SK-N-SH (cell line): Measurements from ENCODE around the gene FLT3LG.

Experiments
- CTCF ChIP-seq: fragments of 200-600 bp; sonication (generic); IDR thresholded peaks from 2 replicates; pipeline ENCODE4 v1.6.1; 2017; ENCODE audit warnings: antibody characterized with exemption, mild to moderate bottlenecking, moderate library complexity
- ELF1 ChIP-seq: IDR thresholded peaks from 2 replicates; pipeline ENCODE4 v1.4.0; 2012
- POLR2AphosphoS5 ChIP-seq: IDR thresholded peaks from 2 replicates; pipeline ENCODE4 v1.6.1; 2012; ENCODE audit warnings: low read depth, low read length
- TF ChIP-seq, protein P1 (sequence below): fragments of 150-350 bp; IDR thresholded peaks from 2 replicates; pipeline ENCODE4 v1.6.1; 2017; ENCODE audit warnings: antibody characterized with exemption, low read length, low read depth, borderline replicate concordance
- TF ChIP-seq, protein P2 (sequence below): IDR thresholded peaks from 2 replicates; pipeline ENCODE4 v1.6.1; 2012; ENCODE audit warnings: mild to moderate bottlenecking, low read depth, low read length, moderate library complexity

DNA sequence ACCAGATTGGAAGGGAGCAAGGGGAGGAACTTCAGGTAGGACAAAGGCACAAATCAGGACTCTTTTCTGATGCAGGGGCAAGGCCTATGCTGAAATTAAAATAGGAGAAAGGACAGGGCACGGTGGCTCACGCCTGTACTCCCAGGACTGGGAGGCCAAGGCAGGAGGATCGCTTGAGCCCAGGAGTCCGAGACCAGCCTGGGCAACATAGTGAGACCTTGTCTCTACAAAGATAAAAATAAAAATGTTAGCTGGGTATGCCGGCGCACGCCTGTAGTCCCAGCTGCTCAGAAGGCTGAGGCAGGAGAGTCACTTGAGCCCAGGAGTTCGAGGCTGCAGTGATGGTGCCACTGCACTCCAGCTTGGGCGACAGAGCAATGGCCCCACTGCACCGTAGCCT lies 38.3 kb upstream of the FLT3LG start:
- TF ChIP-seq, protein P1, sequence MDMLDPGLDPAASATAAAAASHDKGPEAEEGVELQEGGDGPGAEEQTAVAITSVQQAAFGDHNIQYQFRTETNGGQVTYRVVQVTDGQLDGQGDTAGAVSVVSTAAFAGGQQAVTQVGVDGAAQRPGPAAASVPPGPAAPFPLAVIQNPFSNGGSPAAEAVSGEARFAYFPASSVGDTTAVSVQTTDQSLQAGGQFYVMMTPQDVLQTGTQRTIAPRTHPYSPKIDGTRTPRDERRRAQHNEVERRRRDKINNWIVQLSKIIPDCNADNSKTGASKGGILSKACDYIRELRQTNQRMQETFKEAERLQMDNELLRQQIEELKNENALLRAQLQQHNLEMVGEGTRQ, result no peak
- TF ChIP-seq CTCF (no peak), POLR2AphosphoS5 (no peak), ELF1 (no peak)
- TF ChIP-seq, protein P2, sequence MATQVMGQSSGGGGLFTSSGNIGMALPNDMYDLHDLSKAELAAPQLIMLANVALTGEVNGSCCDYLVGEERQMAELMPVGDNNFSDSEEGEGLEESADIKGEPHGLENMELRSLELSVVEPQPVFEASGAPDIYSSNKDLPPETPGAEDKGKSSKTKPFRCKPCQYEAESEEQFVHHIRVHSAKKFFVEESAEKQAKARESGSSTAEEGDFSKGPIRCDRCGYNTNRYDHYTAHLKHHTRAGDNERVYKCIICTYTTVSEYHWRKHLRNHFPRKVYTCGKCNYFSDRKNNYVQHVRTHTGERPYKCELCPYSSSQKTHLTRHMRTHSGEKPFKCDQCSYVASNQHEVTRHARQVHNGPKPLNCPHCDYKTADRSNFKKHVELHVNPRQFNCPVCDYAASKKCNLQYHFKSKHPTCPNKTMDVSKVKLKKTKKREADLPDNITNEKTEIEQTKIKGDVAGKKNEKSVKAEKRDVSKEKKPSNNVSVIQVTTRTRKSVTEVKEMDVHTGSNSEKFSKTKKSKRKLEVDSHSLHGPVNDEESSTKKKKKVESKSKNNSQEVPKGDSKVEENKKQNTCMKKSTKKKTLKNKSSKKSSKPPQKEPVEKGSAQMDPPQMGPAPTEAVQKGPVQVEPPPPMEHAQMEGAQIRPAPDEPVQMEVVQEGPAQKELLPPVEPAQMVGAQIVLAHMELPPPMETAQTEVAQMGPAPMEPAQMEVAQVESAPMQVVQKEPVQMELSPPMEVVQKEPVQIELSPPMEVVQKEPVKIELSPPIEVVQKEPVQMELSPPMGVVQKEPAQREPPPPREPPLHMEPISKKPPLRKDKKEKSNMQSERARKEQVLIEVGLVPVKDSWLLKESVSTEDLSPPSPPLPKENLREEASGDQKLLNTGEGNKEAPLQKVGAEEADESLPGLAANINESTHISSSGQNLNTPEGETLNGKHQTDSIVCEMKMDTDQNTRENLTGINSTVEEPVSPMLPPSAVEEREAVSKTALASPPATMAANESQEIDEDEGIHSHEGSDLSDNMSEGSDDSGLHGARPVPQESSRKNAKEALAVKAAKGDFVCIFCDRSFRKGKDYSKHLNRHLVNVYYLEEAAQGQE, result no peak
